ENCODE measurements around the gene ACSM6.

GRCh38 chr10:95176101-95176500 is 17.9 kb upstream of the ACSM6 start:
- no peak for TF ChIP-seq CSRNP3 (CRISPR knock-in tag; IDR thresholded peaks at IDR 0.05)
- TF ChIP-seq ZNF8 (CRISPR knock-in tag; IDR thresholded peaks at IDR 0.05): no peak
- TF ChIP-seq TCF4 (CRISPR knock-in tag; IDR thresholded peaks at IDR 0.05; ENCODE audit: borderline replicate concordance): no peak
- TF ChIP-seq PPARA (CRISPR knock-in tag; IDR thresholded peaks at IDR 0.05; ENCODE audit: borderline replicate concordance): no peak
- no peak for TF ChIP-seq PATZ1 (CRISPR knock-in tag; IDR thresholded peaks at IDR 0.05; ENCODE audit: borderline replicate concordance)
- TF ChIP-seq CSDC2 (CRISPR knock-in tag; IDR thresholded peaks at IDR 0.05): no peak
- no peak for TF ChIP-seq SNAI2 (CRISPR knock-in tag; IDR thresholded peaks at IDR 0.05)
- TF ChIP-seq TOX (CRISPR knock-in tag; IDR thresholded peaks at IDR 0.05; ENCODE audit: borderline replicate concordance): no peak
- TF ChIP-seq, protein P1, sequence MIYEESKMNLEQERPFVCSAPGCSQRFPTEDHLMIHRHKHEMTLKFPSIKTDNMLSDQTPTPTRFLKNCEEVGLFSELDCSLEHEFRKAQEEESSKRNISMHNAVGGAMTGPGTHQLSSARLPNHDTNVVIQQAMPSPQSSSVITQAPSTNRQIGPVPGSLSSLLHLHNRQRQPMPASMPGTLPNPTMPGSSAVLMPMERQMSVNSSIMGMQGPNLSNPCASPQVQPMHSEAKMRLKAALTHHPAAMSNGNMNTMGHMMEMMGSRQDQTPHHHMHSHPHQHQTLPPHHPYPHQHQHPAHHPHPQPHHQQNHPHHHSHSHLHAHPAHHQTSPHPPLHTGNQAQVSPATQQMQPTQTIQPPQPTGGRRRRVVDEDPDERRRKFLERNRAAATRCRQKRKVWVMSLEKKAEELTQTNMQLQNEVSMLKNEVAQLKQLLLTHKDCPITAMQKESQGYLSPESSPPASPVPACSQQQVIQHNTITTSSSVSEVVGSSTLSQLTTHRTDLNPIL (CRISPR knock-in tag; IDR thresholded peaks at IDR 0.05; ENCODE audit: low read depth): no peak
- no peak for TF ChIP-seq ARNTL (CRISPR knock-in tag; IDR thresholded peaks at IDR 0.05; ENCODE audit: borderline replicate concordance, low read depth)
- TF ChIP-seq ZFP3 (CRISPR knock-in tag; IDR thresholded peaks at IDR 0.05): no peak
